ENCODE results near the gene GBX2. TPM values are rescaled to one million over a fixed set of nuclear protein-coding genes. Genes with fewer than 3 reads are reported as not detected.
A peak's percentile ranks its signal among the peaks of the same experiment; 100 is the strongest.

Gene GBX2
- total RNA-seq, 1 donor: not detected

DNA sequence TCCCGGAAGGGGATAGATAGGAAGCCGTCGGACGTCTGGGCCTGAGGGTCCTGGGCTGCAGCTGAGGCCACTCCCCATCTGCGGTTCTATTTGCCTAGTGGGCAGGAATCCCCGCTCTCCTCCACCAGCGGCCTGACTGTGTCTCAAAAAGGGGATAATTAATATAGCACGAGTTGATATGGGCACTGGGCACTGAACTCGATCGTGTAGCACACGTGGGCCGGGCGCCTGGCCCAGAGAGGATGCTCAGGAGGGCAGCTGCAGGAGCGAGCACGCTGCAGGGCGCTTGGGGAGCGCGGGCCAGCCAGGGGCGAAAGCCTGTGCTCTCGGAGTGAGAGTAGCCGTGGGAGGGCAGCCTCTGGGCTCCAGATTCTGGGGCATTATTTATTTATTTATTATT is 8.8 kb upstream of the GBX2 start:
- Histone ChIP-seq H4K20me1 (ENCODE audit: insufficient read depth, low read length) (no peaks in the 10 kb centered on the region), H3K79me2 (ENCODE audit: insufficient read depth, low read length) (no peaks in the 10 kb centered on the region), H3K4me2 (ENCODE audit: insufficient read depth, low read length) (no peak overlapping the region), H3K9me3 (ENCODE audit: low read depth, low read length) (no peaks in the 10 kb centered on the region), H3K27me3 (ENCODE audit: insufficient read depth, low read length) (peaks cover 38% of the 10 kb centered on the region), H3K36me3 (ENCODE audit: insufficient read depth, low read length) (no peaks in the 10 kb centered on the region), H3K4me1 (ENCODE audit: insufficient read depth, low read length) (peaks cover 17% of the 10 kb centered on the region), H2AFZ (ENCODE audit: low read length) (no peak overlapping the region), H3K27ac (ENCODE audit: low read depth, low read length) (no peak overlapping the region), H3K4me3 (ENCODE audit: insufficient read depth, low read length) (no peak overlapping the region)
- no peak for DNase-seq (ENCODE audit: insufficient read length, low spot score, missing footprints)
- TF ChIP-seq, protein P1, sequence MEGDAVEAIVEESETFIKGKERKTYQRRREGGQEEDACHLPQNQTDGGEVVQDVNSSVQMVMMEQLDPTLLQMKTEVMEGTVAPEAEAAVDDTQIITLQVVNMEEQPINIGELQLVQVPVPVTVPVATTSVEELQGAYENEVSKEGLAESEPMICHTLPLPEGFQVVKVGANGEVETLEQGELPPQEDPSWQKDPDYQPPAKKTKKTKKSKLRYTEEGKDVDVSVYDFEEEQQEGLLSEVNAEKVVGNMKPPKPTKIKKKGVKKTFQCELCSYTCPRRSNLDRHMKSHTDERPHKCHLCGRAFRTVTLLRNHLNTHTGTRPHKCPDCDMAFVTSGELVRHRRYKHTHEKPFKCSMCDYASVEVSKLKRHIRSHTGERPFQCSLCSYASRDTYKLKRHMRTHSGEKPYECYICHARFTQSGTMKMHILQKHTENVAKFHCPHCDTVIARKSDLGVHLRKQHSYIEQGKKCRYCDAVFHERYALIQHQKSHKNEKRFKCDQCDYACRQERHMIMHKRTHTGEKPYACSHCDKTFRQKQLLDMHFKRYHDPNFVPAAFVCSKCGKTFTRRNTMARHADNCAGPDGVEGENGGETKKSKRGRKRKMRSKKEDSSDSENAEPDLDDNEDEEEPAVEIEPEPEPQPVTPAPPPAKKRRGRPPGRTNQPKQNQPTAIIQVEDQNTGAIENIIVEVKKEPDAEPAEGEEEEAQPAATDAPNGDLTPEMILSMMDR (IDR thresholded peaks at IDR 0.05; ENCODE audit: extremely low read depth, low read depth, low read length): no peak

DNA sequence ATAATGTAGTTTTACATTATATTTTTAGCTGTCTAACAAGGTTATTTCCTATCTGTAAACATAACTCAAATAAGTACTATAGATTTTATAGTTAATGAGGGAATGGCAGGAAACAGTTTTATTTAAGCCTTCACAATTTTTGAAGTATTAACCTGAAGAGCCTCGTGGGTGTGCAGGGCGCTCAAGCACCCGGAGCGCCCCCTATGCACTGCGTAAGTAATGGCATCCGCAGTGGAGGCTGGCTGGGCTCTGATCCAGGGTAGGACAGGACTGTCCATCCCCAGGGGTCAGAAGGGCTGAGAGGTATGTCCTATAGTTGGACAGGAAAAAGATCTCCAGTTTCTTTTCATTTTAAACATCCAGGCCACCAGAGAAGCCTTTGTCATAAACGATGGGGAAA is 8.2 kb upstream of the GBX2 start:
- peak; percentile 92 for DNase-seq (ENCODE audit: insufficient read length, low spot score, missing footprints)
- Histone ChIP-seq H2AFZ (ENCODE audit: low read length) (no peak overlapping the region), H3K79me2 (ENCODE audit: insufficient read depth, low read length) (no peaks in the 10 kb centered on the region), H3K4me1 (ENCODE audit: insufficient read depth, low read length) (peaks cover 17% of the 10 kb centered on the region), H3K27me3 (ENCODE audit: insufficient read depth, low read length) (peaks cover 43% of the 10 kb centered on the region), H3K9me3 (ENCODE audit: low read depth, low read length) (no peaks in the 10 kb centered on the region), H3K4me2 (ENCODE audit: insufficient read depth, low read length) (no peak overlapping the region), H3K36me3 (ENCODE audit: insufficient read depth, low read length) (no peaks in the 10 kb centered on the region), H3K27ac (ENCODE audit: low read depth, low read length) (no peak overlapping the region), H4K20me1 (ENCODE audit: insufficient read depth, low read length) (no peaks in the 10 kb centered on the region), H3K4me3 (ENCODE audit: insufficient read depth, low read length) (no peak overlapping the region)
- TF ChIP-seq, protein P1 (IDR thresholded peaks at IDR 0.05; ENCODE audit: extremely low read depth, low read depth, low read length): peak; percentile 45

DNA sequence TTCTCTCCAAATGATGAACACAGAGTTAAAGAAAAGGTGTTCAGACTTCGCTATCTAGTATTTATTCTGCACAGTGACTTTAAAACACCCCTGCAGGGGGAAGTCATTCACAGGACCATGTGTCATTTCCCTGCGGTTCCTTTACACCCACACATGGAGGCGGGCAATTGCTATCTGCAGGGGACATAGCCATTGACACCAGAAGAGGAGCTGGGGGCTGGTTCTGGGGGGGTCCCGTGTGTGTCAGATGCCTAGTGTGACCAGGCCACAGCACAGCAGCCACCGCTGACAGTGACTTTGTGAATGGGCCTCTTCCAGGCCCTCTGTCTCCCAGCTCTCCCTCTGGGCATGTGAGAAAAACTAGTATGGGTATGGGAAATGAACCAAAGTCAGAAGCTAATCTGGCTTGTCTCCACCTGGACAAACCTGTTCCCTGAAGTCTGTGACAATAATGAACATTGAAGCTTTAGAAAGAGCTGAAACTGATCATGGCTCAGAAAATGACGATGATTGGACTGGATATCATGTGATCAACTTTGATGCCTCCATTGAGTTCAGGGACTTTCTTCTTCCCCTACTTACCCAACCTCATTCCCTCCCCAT is 7.5 kb upstream of the GBX2 start:
- H3K9me3 ChIP-seq (ENCODE audit: low read depth, low read length): no peaks in the 10 kb centered on the region
- no peak overlapping the region for H3K4me3 ChIP-seq (ENCODE audit: insufficient read depth, low read length)
- H3K27ac ChIP-seq (ENCODE audit: low read depth, low read length): no peak overlapping the region
- no peaks in the 10 kb centered on the region for H3K79me2 ChIP-seq (ENCODE audit: insufficient read depth, low read length)
- H4K20me1 ChIP-seq (ENCODE audit: insufficient read depth, low read length): no peaks in the 10 kb centered on the region
- TF ChIP-seq, protein P1 (IDR thresholded peaks at IDR 0.05; ENCODE audit: extremely low read depth, low read depth, low read length): no peak
- no peaks in the 10 kb centered on the region for H3K36me3 ChIP-seq (ENCODE audit: insufficient read depth, low read length)
- H3K4me2 ChIP-seq (ENCODE audit: insufficient read depth, low read length): no peak overlapping the region
- no peak overlapping the region for H2AFZ ChIP-seq (ENCODE audit: low read length)
- H3K4me1 ChIP-seq (ENCODE audit: insufficient read depth, low read length): peaks cover 17% of the 10 kb centered on the region
- peak; percentile 81 for DNase-seq (ENCODE audit: insufficient read length, low spot score, missing footprints)
- peaks cover 51% of the 10 kb centered on the region for H3K27me3 ChIP-seq (ENCODE audit: insufficient read depth, low read length)

GRCh38 chr2:236173729-236174607 is 5.8 kb upstream of the GBX2 start:
- no peak overlapping the region for H3K27ac ChIP-seq (ENCODE audit: low read depth, low read length)
- peaks cover 65% of the 10 kb centered on the region for H3K27me3 ChIP-seq (ENCODE audit: insufficient read depth, low read length)
- H3K9me3 ChIP-seq (ENCODE audit: low read depth, low read length): no peaks in the 10 kb centered on the region
- H3K4me2 ChIP-seq (ENCODE audit: insufficient read depth, low read length): no peak overlapping the region
- TF ChIP-seq, protein P1 (IDR thresholded peaks at IDR 0.05; ENCODE audit: extremely low read depth, low read depth, low read length): no peak
- DNase-seq (ENCODE audit: insufficient read length, low spot score, missing footprints): peak; percentile 52
- no peaks in the 10 kb centered on the region for H3K79me2 ChIP-seq (ENCODE audit: insufficient read depth, low read length)
- no peak overlapping the region for H3K4me3 ChIP-seq (ENCODE audit: insufficient read depth, low read length)
- H3K4me1 ChIP-seq (ENCODE audit: insufficient read depth, low read length): peaks cover 3% of the 10 kb centered on the region
- H4K20me1 ChIP-seq (ENCODE audit: insufficient read depth, low read length): no peaks in the 10 kb centered on the region
- no peaks in the 10 kb centered on the region for H3K36me3 ChIP-seq (ENCODE audit: insufficient read depth, low read length)
- no peak overlapping the region for H2AFZ ChIP-seq (ENCODE audit: low read length)

Data from osteoblast (primary cell).